A673 (cell line): ENCODE results near the gene MFAP1. TPM values are rescaled to one million over a fixed set of nuclear protein-coding genes. Genes with fewer than 3 reads are reported as not detected.

Experiments used
- BruUV-seq: library from RNA; stranded (reverse); fragments of 400-500 nt; replicated peaks from 2 replicates; lab custom pipeline; 2021; lab: Mats Ljungman, UMichigan
- CTCF ChIA-PET: fragments of 300-600 bp; sonication (Branson Sonifier 250); formaldehyde crosslinking; loops from one replicate; lab custom pipeline; 2022; ENCODE audit warnings: antibody characterized with exemption; lab: Charles Lee
- POLR2A ChIA-PET: fragments of 300-600 bp; sonication (Branson Sonifier 250); formaldehyde crosslinking; loops from one replicate; lab custom pipeline; 2022; ENCODE audit warnings: antibody characterized with exemption; ENCODE audit not compliant: low non-redundant PET; lab: Charles Lee
- DNase-seq: peaks from one replicate; pipeline ENCODE4 v3.0.0-alpha.2; 2015; ENCODE audit warnings: low spot score
- H3K27ac ChIP-seq: fragments of 200-600 bp; sonication (generic); 2 replicates; pipeline ENCODE4 v1.5.1; 2016; ENCODE audit warnings: mixed run types, low read depth, mild to moderate bottlenecking, mixed read lengths, antibody characterized with exemption, low read length; ENCODE audit not compliant: poor library complexity, severe bottlenecking
- H3K27me3 ChIP-seq: fragments of 200-600 bp; sonication (generic); replicated peaks from 2 replicates; pipeline ENCODE4 v1.6.1; 2017; ENCODE audit warnings: mixed run types, low read depth, mild to moderate bottlenecking, mixed read lengths, antibody characterized with exemption, low read length; ENCODE audit not compliant: insufficient read depth, poor library complexity
- H3K36me3 ChIP-seq: fragments of 200-600 bp; sonication (generic); 2 replicates; pipeline ENCODE4 v1.6.1; 2016; ENCODE audit warnings: mixed run types, mild to moderate bottlenecking, mixed read lengths, antibody characterized with exemption, low read length; ENCODE audit not compliant: insufficient read depth, poor library complexity, severe bottlenecking
- H3K4me1 ChIP-seq: fragments of 200-600 bp; sonication (generic); 2 replicates; pipeline ENCODE4 v1.6.1; 2017; ENCODE audit warnings: mixed run types, mild to moderate bottlenecking, mixed read lengths, antibody characterized with exemption, low read length; ENCODE audit not compliant: insufficient read depth, poor library complexity, severe bottlenecking
- H3K4me3 ChIP-seq: fragments of 200-600 bp; sonication (generic); 2 replicates; pipeline ENCODE4 v1.5.1; 2016; ENCODE audit warnings: low read depth, mixed run types, mild to moderate bottlenecking, mixed read lengths, low read length; ENCODE audit not compliant: poor library complexity, severe bottlenecking
- H3K9me3 ChIP-seq: fragments of 200-600 bp; sonication (generic); 2 replicates; pipeline ENCODE4 v1.6.1; 2016; ENCODE audit warnings: mixed run types, low read depth, mild to moderate bottlenecking, mixed read lengths, antibody characterized with exemption, low read length; ENCODE audit not compliant: poor library complexity, severe bottlenecking
- CTCF ChIP-seq: fragments of 300-800, 200-600 bp; sonication (generic); conservative IDR thresholded peaks from 2 replicates; pipeline ENCODE4 v1.5.1; 2017; ENCODE audit warnings: low read depth, mild to moderate bottlenecking, antibody characterized with exemption, low read length, moderate library complexity, mixed read lengths
- EZH2 ChIP-seq: fragments of 200-600 bp; sonication (generic); IDR thresholded peaks from 2 replicates; pipeline ENCODE4 v1.6.1; 2017; ENCODE audit warnings: borderline replicate concordance, low read depth, mild to moderate bottlenecking, mixed read lengths, antibody characterized with exemption, low read length; ENCODE audit not compliant: poor library complexity, severe bottlenecking
- intact Hi-C: fragments of 100-400 bp; cut with micrococcal nuclease; formaldehyde crosslinking; loops from one replicate; pipeline ENCODE4 v1.10.0; 2022; ENCODE audit not compliant: unreplicated experiment
- total RNA-seq: library from RNA; stranded (reverse); gene quantifications from 2 replicates; pipeline ENCODE4 v1.2.3, GENCODE V29; 2021

Gene MFAP1
- total RNA-seq, 1 experiment from 2014 or later = 45.4 TPM

GRCh38 chr15:43775411-43775965, 49.0 kb downstream of the MFAP1 start:
- ChIA-PET POLR2A (no interaction called here), CTCF (no interaction called here)
- Histone ChIP-seq H3K9me3 (no peaks in the 10 kb centered on the region), H3K27me3 (no peaks in the 10 kb centered on the region), H3K36me3 (peaks cover 29% of the 10 kb centered on the region), H3K4me1 (peaks cover 11% of the 10 kb centered on the region), H3K4me3 (no peak overlapping the region), H3K27ac (peak overlapping the region; percentile 41)
- TF ChIP-seq EZH2 = no peak
- peak; percentile 46 for TF ChIP-seq CTCF
- intact Hi-C loops = no loop called here
- DNase-seq = peak; percentile 79
- no TSS peak for BruUV-seq

GRCh38 chr15:43774062-43774461, 50.4 kb downstream of the MFAP1 start:
- DNase-seq = no peak
- Histone ChIP-seq H3K27ac (peak overlapping the region; percentile 33), H3K9me3 (no peaks in the 10 kb centered on the region), H3K36me3 (peaks cover 43% of the 10 kb centered on the region), H3K4me3 (no peak overlapping the region), H3K4me1 (peaks cover 11% of the 10 kb centered on the region), H3K27me3 (no peaks in the 10 kb centered on the region)
- TSS peak; percentile 29 for BruUV-seq
- intact Hi-C loops = no loop called here
- ChIA-PET POLR2A (no interaction called here), CTCF (no interaction called here)
- TF ChIP-seq EZH2 (no peak), CTCF (no peak)

GRCh38 chr15:43772624-43773023, 51.9 kb downstream of the MFAP1 start:
- ChIA-PET POLR2A (no interaction called here), CTCF (interaction anchor here (0.5 kb wide), 1 partner anchor 25 kb away, joined by 3 read pairs; no protein-coding TSS in a partner anchor)
- intact Hi-C loops = no loop called here
- H3K27ac ChIP-seq = no peak overlapping the region
- peaks cover 56% of the 10 kb centered on the region for H3K36me3 ChIP-seq
- BruUV-seq = no TSS peak
- H3K27me3 ChIP-seq = no peaks in the 10 kb centered on the region
- H3K4me3 ChIP-seq = no peak overlapping the region
- peaks cover 11% of the 10 kb centered on the region for H3K4me1 ChIP-seq
- TF ChIP-seq CTCF (no peak), EZH2 (no peak)
- no peaks in the 10 kb centered on the region for H3K9me3 ChIP-seq
- no peak for DNase-seq
